HG03439 (cell line): Measurements from ENCODE around the gene CBX6.

Experiments used
- ATAC-seq: cut with Tn5 transposase; IDR thresholded peaks from one replicate; pipeline ENCODE4 v1.9.1; 2021; ENCODE audit warnings: mild to moderate bottlenecking, moderate library complexity; ENCODE audit not compliant: unreplicated experiment

CBX6 gene

GRCh38 chr22:38841211-38841610 is 30.8 kb downstream of the CBX6 start:
- no peak for ATAC-seq

- ATAC-seq, result no peak
Observed at GRCh38 chr22:38840129-38840528, 31.9 kb downstream of the CBX6 start.

GRCh38 chr22:38839686-38840085 is 32.3 kb downstream of the CBX6 start:
- ATAC-seq, result no peak

- ATAC-seq, result no peak
Observed at GRCh38 chr22:38837414-38837928, 34.5 kb downstream of the CBX6 start.

- ATAC-seq, result no peak
Observed at GRCh38 chr22:38835888-38836301, 36.1 kb downstream of the CBX6 start.

GRCh38 chr22:38834991-38835390 is 37.0 kb downstream of the CBX6 start:
- no peak for ATAC-seq

GRCh38 chr22:38834215-38834953 is 37.6 kb downstream of the CBX6 start:
- no peak for ATAC-seq

GRCh38 chr22:38833061-38833460 is 39.0 kb downstream of the CBX6 start:
- no peak for ATAC-seq

GRCh38 chr22:38832005-38832978 is 39.7 kb downstream of the CBX6 start:
- ATAC-seq, result no peak

- no peak for ATAC-seq
Observed at GRCh38 chr22:38831166-38831945, 40.7 kb downstream of the CBX6 start.

GRCh38 chr22:38830845-38831108 is 41.2 kb downstream of the CBX6 start:
- ATAC-seq, result no peak

GRCh38 chr22:38830026-38830844 is 41.8 kb downstream of the CBX6 start:
- no peak for ATAC-seq

- no peak for ATAC-seq
Observed at GRCh38 chr22:38829485-38829884, 42.5 kb downstream of the CBX6 start.

GRCh38 chr22:38828616-38829205 is 43.3 kb downstream of the CBX6 start:
- no peak for ATAC-seq

- no peak for ATAC-seq
Observed at GRCh38 chr22:38828191-38828590, 43.8 kb downstream of the CBX6 start.

GRCh38 chr22:38827510-38827909 is 44.5 kb downstream of the CBX6 start:
- ATAC-seq, result no peak

- ATAC-seq, result no peak
Observed at GRCh38 chr22:38826801-38827200, 45.2 kb downstream of the CBX6 start.

- ATAC-seq, result no peak
Observed at GRCh38 chr22:38826386-38826785, 45.6 kb downstream of the CBX6 start.

- no peak for ATAC-seq
Observed at GRCh38 chr22:38824585-38824984, 47.4 kb downstream of the CBX6 start.

GRCh38 chr22:38823637-38824036 is 48.4 kb downstream of the CBX6 start:
- ATAC-seq, result no peak
